NCI-H446 treated with DMSO at 0.1 percent for 48 hours (cell line): ENCODE results near the gene RXYLT1.

Source experiments
- DNase-seq: peaks from one replicate; lab custom pipeline; 2025; lab: John Stamatoyannopoulos, UW

RXYLT1 gene

DNA sequence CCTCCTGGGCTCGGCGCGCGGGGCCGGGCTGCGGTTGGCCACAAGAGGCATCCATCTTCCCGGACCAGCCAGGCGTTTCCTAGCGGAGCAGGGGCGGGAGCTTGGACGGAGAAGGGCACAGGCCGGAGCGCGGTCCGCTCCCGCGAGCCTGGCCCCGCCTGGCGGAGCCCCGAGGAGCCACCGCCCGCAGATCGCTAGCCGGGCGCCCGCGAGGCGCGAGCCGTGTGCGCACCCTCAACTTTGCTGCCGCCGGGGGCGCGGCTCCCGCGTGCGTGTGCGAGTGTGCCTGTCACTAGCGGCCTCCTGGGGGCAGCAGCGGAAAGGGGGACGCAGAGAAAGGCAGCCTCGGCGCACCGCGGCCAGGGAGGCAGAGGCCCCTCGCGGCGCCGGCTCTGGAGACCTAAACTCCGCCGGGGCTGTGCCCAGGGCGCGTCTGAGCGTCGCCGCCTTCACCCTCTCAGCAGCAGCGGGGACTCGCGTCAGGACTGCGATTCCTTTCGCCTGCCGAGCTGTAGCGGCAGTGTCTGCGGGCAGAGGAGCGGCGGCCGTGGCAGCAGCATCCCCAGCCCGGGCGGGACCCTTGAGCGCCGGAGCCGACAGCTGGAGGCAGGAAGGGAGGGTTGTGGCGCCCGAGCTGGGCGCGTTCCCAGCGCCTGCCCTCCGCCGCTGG, 64.1 kb downstream of the RXYLT1 start:
- DNase-seq: peak; percentile 79

DNA sequence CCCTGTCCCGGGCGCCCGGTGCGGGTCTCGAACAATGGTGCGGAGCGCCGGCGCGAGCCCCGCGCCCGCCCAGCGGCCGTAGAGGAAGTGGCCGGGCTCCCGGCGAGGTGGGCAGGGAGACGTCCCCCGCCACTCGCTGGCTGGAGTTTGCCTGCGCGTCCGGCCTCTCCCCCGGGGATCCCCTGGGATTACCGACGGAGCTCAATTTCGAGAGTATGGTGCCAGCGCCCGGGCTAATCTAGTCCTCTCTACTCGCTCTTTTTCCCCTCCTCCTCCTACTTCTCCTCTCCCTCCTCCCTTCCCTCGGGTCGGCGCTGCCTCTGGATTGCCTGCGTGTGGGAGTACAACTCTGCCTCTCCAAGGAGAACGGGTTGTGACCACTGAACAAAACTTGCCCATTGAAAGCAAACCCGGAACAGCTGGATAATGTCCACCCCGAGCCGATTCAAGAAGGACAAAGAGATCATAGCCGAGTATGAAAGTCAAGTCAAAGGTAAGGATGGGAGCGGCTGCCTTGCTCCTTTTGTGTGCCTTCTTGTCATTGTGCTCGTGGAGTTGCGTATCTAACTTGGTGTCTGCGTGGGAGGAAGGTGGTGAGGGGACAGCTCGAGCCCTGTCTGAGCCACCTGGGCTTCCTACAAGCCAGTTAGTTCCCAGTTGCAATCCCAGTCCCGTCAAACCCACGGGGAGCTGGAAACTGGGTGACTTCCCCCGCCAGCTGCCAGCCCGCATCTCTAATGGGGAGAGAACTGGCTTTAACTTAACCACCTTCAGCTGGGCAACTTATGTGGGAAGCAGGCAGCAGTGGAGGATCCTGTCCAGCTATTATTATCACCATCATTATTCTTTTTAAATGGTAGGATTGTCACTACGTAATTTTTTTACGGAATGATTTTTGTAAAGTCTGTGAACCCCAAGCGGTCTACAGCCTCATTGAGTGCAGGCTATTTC, 65.0 kb downstream of the RXYLT1 start, which contains the start of gene SRGAP1:
TSS of gene SRGAP1 (plus strand) at position 310 of the 951 bp plus-strand sequence. CDS start at position 427, 117 bp downstream.
- DNase-seq: peak; percentile 45

DNA sequence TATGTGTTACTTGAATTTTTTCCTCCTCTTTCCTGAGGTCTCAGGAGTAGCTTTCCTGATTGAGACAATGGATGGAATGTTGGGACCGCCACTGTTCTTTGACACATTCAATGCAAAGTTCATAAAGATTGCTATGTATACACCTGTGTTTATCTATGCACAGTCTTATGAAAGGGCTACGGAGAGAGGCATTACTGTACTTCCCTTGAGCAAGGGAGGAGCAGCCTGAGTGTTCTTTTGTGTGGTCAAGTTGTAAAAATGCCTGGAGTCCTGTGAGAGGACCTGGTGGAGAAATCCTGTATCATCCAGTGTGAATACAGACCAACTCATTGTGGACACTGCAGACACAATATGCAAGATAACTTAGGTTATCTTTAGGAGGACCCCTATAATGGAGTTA, 66.0 kb downstream of the RXYLT1 start:
- DNase-seq: no peak

DNA sequence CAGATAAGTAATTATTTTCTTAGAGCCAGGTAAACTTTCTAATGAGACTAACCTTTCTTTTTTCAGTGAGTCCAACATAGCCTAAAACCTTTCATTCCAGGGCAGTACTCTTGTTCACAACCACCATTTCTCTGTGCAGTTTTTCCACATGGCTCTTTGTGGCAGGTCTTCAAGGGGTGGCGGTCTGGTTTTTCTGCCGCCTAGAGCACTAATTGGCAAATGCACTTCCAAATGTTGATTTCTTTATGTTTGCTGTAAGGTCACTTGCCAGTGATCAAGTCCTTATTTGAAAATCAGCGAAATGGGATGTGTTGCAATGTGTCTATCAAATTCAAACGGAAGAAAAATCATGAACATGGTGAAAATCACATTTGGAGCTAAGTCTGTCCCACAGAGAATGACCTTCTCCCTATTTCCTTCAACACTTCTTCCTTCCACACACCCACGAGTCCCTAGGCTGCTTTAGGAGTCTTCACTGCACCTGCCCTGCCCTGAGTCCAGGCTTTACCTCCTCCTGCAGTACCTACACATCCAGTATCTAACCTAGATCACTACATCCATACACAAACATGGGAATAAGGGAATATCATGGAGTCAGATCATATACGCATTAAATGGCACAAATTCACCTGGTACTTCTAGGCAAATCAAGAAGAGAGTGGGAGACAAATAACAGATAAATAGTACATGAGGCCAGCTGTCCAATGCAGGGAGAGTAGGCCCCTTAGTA, 66.7 kb downstream of the RXYLT1 start:
- no peak for DNase-seq

DNA sequence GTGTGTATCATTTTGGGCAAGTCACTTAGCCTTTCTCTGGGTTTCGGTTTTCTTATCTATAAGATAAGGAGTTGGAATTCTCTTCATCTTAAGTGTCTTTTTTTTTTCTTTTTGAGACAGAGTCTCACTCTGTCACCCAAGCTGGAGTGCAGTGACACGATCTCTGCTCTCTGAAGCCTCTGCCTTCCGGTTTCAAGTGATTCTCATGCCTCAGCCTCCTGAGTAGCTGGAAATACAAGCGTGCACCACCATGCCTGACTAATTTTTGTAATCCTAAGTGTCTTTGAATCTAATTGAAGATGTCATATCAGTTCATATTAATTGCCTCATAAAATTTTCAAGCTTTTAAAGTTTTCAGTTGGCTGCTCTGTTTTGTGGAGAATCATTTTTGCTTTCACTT, 68.7 kb downstream of the RXYLT1 start:
- DNase-seq: no peak

DNA sequence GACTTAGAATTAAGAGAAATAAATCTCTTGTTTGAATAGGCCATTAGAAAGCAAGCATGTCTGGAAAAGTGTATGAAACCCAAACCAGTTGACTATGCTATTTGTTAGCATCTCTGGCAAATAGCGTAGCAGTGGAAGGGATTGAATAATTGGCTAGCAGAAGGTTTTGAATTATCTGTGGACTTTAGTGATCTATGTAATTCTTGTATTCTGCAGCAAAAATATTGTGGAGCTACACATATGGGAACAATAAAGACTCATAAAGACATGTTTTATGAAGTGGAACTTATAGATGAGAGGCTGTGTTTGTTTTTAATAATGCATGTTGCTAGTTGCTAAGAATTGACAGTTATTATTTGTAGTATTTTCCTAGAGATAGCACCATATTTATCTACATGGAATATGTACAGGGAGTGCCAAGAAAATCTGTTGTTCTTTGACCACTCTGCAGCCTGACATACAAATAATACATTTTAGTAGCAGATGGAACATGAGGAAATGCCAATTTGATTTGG, 69.5 kb downstream of the RXYLT1 start:
- DNase-seq: no peak

DNA sequence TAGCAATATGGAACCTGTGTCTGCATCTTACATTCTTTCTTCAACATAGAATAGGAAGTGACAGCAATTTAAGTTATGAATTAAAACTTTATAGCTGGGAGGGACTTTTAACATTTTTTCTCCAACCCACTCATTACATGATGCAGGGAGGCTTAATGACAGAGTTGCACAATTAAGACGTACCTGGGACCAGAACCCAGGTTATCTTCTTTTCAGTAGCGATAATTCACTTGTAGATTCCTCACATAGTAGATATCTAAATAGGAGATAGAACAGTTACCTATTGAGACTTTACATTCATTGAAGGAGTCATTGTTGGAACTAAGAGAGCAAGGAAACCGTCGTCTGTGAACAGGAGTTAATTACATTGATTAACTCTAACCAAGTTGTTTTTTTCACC, 69.9 kb downstream of the RXYLT1 start:
- DNase-seq: no peak

DNA sequence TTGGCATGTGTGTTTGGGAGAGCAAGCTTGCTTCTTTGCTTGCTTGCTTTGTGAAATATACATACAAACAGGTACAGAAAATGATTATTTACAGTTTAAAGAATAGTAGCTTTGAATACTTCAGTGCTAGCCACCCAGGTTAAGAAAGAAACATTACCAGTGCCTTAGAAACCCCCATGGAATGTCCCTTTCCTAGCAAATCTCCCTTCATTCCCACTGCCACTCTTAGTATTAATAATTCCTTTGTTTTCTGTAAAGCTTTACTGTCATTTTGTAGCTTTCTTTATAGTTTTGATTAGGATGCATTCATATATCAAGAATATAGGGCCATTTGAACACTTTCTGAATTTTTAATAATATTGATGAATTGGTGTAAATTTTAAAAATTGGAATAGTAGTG, 74.3 kb downstream of the RXYLT1 start:
- no peak for DNase-seq

DNA sequence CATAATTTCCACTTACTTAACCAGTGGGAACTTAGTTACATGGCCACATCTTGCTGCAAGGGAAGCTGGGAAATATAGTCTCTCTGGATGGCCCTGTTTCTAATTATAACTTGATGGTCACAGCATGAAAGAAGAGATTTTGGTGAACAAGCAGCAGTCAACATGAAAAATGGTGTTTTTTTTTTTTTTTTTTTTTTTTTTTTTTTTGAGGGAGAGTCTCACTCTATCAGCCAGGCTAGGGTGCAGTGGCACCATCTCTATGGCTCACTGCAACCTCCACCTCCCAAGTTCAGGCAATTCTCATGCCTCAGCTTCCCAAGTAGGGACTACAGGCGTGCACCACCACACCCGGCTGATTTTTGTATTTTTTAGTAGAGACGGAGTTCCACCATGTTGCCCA, 75.6 kb downstream of the RXYLT1 start:
- DNase-seq: no peak

DNA sequence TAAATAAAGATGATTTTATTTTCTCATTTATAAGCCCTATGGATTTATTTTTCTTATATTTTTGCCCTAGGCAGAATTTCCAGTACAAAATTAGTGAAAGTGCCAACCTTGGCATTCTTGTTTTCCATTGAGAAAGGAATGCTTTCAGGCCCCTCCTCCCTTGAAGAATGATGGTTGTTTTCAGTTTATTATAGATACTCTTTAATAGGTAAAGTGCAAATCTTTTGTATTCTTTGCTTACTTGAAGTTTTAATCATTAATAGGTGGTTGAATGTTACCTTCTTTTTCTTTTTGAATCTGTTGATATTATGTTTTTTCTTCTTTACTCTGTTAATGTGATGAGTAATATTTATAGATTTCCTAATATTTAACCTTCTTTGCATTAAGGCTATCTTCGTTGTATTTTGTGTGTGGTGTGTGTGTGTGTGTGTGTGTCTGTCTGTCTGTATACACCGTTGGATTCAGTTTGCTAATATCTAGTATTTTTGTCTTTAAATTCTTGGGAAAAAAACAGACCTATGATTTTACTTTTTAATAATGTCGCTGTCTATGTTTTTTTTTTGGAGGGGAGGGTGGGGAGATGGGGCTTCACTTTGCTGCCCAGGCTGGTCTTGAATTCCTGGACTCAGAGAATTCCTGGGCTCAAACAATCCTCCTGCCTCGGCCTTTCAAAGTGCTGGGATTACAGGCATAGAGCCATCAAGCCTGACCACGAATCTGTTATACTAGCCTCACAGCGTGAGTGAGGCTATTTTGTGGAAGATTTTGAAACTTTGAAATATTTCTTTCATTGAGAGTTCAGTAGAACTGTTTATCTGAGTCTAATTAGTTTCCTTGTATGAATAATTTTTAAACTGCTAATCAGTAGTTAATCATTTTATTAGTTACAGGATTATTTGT, 78.3 kb downstream of the RXYLT1 start:
- DNase-seq: no peak
